Coronary artery (tissue), 2 donors: Measurements from ENCODE around the gene DIS3L2.

Source experiments
- DNase-seq: peaks from one replicate; pipeline ENCODE4 v3.0.0-alpha.2; 2017; ENCODE audit warnings: low spot score
- H3K27ac ChIP-seq, 2 donors: fragments of 200-600 bp; sonication (generic); one replicate each; pipeline ENCODE4 v1.5.1; 2016 to 2019
- H3K4me3 ChIP-seq: fragments of 200-600 bp; sonication (generic); 2 replicates; pipeline ENCODE4 v1.5.1; 2016; ENCODE audit warnings: mild to moderate bottlenecking, moderate library complexity
- TF ChIP-seq, protein P1 (sequence below): fragments of 200-600 bp; sonication (generic); IDR thresholded peaks from one replicate; pipeline ENCODE4 v1.5.1; 2019; ENCODE audit warnings: antibody characterized with exemption

The DIS3L2 gene

DNA sequence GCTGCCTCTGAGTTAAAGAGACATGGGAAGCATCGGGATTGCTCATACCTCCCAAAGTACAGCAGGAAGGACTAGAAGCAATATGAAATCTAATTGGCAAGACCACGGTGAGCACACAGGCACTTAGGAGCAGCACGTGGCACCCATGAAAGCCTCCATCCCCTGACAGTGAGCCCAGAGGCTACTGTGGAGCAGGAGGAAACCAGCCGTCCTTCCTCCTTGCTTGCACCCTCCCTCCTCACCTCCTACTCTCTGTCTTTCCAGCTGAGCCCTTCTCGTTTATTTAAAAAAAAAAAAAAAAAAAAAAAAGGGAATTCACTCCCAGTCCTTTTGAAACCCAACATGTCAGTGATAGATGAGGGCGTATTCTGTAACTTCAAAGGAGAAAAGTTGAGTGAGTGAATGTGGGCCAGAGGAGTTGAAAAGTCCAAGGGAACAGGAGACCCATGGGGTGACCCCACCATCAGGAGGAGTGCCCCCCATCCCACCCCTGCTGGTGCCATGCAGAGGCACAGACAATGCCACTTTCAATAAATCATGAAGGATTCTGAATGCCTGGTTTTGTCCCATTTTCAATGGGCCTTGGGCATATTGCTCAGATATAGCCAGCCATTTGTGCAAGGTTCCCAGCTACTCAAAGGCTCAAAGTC is 320.5 kb downstream of the DIS3L2 start:
- TF ChIP-seq, protein P1, sequence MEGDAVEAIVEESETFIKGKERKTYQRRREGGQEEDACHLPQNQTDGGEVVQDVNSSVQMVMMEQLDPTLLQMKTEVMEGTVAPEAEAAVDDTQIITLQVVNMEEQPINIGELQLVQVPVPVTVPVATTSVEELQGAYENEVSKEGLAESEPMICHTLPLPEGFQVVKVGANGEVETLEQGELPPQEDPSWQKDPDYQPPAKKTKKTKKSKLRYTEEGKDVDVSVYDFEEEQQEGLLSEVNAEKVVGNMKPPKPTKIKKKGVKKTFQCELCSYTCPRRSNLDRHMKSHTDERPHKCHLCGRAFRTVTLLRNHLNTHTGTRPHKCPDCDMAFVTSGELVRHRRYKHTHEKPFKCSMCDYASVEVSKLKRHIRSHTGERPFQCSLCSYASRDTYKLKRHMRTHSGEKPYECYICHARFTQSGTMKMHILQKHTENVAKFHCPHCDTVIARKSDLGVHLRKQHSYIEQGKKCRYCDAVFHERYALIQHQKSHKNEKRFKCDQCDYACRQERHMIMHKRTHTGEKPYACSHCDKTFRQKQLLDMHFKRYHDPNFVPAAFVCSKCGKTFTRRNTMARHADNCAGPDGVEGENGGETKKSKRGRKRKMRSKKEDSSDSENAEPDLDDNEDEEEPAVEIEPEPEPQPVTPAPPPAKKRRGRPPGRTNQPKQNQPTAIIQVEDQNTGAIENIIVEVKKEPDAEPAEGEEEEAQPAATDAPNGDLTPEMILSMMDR = no peak
- Histone ChIP-seq H3K27ac (no peak overlapping the region), H3K4me3 (no peak overlapping the region)
- DNase-seq = no peak

DNA sequence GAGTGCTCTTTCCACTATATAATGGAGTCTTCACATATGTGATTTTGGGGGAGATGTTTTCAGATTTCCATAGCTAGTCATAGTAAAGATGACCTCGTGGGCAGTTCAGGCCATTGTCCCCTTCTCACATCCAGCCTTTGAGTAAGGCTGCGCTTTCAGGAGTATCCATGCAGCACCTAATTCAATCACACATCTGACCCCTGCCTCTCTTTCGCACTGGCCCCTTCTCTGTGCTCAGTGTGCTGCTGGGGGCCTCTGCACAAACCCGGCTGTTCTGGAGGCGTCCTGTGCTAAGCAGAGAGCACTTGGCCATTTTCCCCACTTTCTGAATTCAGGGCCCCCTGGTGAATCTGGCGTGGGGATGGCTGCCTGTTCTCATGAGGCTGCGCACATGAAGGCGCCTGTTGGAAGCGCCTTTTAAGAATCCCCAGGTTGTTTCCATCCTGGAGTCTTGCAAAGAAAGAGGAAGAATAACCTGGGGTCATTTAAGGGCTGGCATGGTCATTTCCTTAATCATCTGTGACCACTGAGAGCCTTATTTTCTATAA is 321.1 kb downstream of the DIS3L2 start:
- DNase-seq = no peak
- no peak overlapping the region for H3K27ac ChIP-seq
- no peak overlapping the region for H3K4me3 ChIP-seq
- TF ChIP-seq, protein P1 = no peak

DNA sequence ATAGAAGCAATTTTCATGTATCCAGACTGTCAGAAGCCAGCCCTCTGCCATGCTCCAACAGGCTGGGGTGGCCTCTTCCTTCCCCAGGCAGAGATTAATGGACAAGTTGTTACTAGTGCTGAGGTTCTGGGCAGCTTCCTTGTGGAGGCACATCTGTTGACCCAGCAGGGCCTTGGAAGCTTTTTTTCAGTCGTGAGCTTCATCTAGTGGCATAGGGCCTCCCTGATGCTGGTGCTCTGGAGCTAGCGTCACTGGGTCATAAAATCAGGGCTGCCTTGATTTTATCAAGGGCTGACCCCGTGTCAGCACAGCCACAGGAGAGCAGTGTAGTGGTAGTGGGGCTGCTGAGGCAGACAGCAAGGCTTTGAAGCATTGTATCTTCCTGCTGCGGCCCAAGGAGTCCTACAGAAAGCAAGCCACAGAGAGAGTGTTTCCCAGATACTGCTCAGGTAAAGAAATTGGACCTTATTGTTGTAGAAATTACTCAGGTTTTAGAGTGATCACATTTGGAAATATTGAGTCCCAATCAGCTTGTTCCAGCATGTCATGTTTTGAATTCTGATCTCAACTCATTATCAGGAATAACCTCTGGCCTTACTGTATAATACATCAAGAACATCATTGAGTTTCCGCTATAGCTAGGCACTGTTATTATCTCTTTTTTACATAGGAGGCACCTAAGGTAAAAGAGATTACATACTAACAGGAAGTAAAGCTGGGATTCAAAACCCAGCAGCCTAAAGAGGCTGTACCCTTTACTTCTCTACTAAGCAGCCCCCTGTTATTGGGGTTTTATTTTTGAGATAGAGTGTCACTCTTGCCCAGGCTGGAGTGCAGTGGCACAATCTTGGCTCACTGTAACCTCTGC is 324.7 kb downstream of the DIS3L2 start:
- TF ChIP-seq, protein P1 = no peak
- no peak overlapping the region for H3K27ac ChIP-seq
- DNase-seq = no peak
- no peak overlapping the region for H3K4me3 ChIP-seq

DNA sequence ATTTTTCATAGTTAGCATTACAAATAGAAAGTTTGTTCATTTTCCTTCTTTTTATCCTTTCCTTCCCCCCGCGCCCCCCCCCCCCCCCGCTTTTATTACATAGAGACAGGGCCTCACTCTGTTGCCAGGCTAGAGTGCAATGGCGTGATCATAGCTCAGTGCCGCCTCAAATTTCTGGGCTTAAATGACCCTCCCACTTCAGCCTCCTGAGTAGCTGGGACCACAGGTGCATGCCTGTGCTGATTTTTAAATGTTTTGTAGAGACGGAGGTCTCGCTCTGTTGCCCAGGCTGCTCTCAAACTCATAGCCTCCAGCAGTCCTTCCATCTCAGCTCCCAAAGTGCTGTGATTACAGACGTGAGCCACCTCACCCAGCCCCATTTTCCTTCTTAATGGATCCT is 325.8 kb downstream of the DIS3L2 start:
- H3K4me3 ChIP-seq = no peak overlapping the region
- no peak overlapping the region for H3K27ac ChIP-seq
- no peak for DNase-seq
- TF ChIP-seq, protein P1 = no peak

DNA sequence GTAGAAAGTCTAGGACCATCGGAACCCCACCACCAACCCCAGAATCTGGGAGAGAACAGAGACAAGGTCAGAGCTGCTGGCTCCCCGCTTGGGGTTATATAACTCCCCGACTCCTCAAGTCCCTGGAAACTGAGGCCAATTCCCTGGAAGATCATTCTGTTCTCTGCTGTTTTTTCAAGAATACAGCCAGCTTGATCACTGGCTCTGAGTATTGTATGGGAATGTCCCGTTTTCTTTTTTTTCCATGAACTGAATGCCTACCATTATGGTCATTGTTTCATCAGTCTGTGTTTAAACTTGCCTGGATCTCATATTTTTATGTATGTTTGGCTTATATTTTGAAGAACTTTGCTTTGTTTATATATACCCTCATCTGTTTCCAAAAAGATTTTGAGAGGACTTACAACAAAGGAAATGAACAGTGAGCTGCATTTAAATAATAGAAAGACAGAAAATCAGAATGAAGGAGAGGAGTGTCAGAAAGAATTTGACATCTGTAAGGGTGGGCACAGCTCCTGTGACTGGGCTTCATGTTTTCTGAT is 327.0 kb downstream of the DIS3L2 start:
- Histone ChIP-seq H3K4me3 (no peak overlapping the region), H3K27ac (no peak overlapping the region)
- no peak for DNase-seq
- TF ChIP-seq, protein P1 = no peak

DNA sequence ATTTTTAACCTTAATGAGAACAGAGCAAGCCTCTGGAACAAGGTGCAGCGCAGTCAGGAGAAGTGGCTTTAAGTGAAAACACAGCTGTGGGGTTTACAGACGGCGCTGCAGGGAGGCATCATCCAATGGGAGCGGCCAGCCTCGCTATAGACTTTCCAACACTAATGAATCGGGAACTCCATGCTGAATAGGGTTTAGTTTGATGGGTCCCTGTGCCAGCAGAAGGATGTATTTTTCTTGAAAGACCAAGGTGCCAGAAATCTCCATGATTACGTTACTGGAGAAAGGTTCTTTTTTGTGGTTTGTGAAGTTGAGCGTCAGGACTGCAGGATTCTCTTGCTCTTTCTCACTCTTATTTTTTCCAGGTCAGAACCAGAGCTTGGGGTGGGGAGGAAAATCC is 329.2 kb downstream of the DIS3L2 start:
- DNase-seq = no peak
- TF ChIP-seq, protein P1 = no peak
- Histone ChIP-seq H3K4me3 (no peak overlapping the region), H3K27ac (no peak overlapping the region)
